Ishikawa (cell line): ENCODE data around the gene LCE1F.

Experiments
- CREB1 ChIP-seq: IDR thresholded peaks from 2 replicates; pipeline ENCODE4 v1.6.1; 2012; ENCODE audit warnings: low read depth
- MAX ChIP-seq: IDR thresholded peaks from 2 replicates; pipeline ENCODE4 v1.6.1; 2012
- NFIC ChIP-seq: IDR thresholded peaks from 2 replicates; pipeline ENCODE4 v1.6.1; 2012
- RAD21 ChIP-seq: IDR thresholded peaks from 2 replicates; pipeline ENCODE4 v1.6.1; 2012; ENCODE audit warnings: low read depth
- TAF1 ChIP-seq: IDR thresholded peaks from 2 replicates; pipeline ENCODE4 v1.6.1; 2012; ENCODE audit warnings: low read depth, mild to moderate bottlenecking
- TCF12 ChIP-seq: IDR thresholded peaks from 2 replicates; pipeline ENCODE4 v1.6.1; 2012; ENCODE audit warnings: low read depth
- USF1 ChIP-seq: IDR thresholded peaks from 2 replicates; pipeline ENCODE4 v1.6.1; 2012
- YY1 ChIP-seq: IDR thresholded peaks from 2 replicates; pipeline ENCODE4 v1.6.1; 2012; ENCODE audit warnings: low read depth

GRCh38 chr1:152747831-152748230, 27.1 kb upstream of the LCE1F start:
- TF ChIP-seq CREB1 (no peak), YY1 (no peak), NFIC (no peak), MAX (no peak), TCF12 (no peak), TAF1 (no peak), USF1 (no peak), RAD21 (no peak)
